H1 (cell line): Measurements from ENCODE around the gene PRSS53.
"Not testable (repeated sequence)": the region's sequence is repeated elsewhere in the genome, so short reads cannot be mapped to it uniquely, and the experiment has no call there.

ENCODE experiments used
- CEBPB ChIP-seq: IDR thresholded peaks from 2 replicates; pipeline ENCODE4 v1.6.1; 2012; ENCODE audit warnings: low read depth, low read length
- CHD2 ChIP-seq: IDR thresholded peaks from 2 replicates; pipeline ENCODE4 v1.6.1; 2012; ENCODE audit warnings: low read length, improper control_type of control experiment
- CTCF ChIP-seq, 3 experiments: IDR thresholded peaks; 1 replicate in 2 of 3; 2 replicates in 1 of 3; pipeline versions ENCODE4 v1.5.1 to v1.6.1; 2011; ENCODE audit warnings: low read length in 3 of 3, mild to moderate bottlenecking in 3 of 3, inconsistent platforms in 2 of 3, low read depth in 1 of 3, moderate library complexity in 1 of 3; ENCODE audit not compliant: insufficient read depth in 1 of 3; ENCODE audit errors: control extremely low read depth in 1 of 3
- EZH2 ChIP-seq: fragments of 200-600 bp; sonication (generic); IDR thresholded peaks from 2 replicates; pipeline ENCODE4 v1.7.1; 2012; ENCODE audit warnings: low read depth, mild to moderate bottlenecking, moderate library complexity, low read length, inconsistent platforms; ENCODE audit not compliant: severe bottlenecking
- NRF1 ChIP-seq: IDR thresholded peaks from 2 replicates; pipeline ENCODE4 v1.6.1; 2011; ENCODE audit warnings: mild to moderate bottlenecking, low read depth, low read length, improper control_type of control experiment
- PHF8 ChIP-seq: fragments of 200-600 bp; sonication (generic); conservative IDR thresholded peaks from 2 replicates; pipeline ENCODE4 v1.7.1; 2012; ENCODE audit warnings: low read depth, mild to moderate bottlenecking, inconsistent platforms, low read length, moderate library complexity
- POLR2A ChIP-seq, 2 experiments: IDR thresholded peaks; 1 replicate in 1 of 2; 2 replicates in 1 of 2; pipeline ENCODE4 v1.6.1; 2011; ENCODE audit warnings: low read depth in 2 of 2, low read length in 2 of 2, mild to moderate bottlenecking in 2 of 2; ENCODE audit errors: control extremely low read depth in 1 of 2
- RNF2 ChIP-seq: fragments of 200-900, 300-1000 bp; sonication (generic); IDR thresholded peaks from 2 replicates; pipeline ENCODE4 v1.7.1; 2016; ENCODE audit warnings: borderline replicate concordance, low read depth, mild to moderate bottlenecking, antibody characterized with exemption, low read length; ENCODE audit not compliant: poor library complexity, severe bottlenecking; ENCODE audit errors: missing control alignments
- TAF1 ChIP-seq: IDR thresholded peaks from 2 replicates; pipeline ENCODE4 v1.6.1; 2011; ENCODE audit warnings: mild to moderate bottlenecking, low read depth, low read length
- USF2 ChIP-seq: IDR thresholded peaks from 2 replicates; pipeline ENCODE4 v1.6.1; 2011; ENCODE audit warnings: low read length, improper control_type of control experiment
- ZNF274 ChIP-seq: IDR thresholded peaks from 2 replicates; pipeline ENCODE4 v1.7.0; 2012; ENCODE audit warnings: low read length, borderline replicate concordance; ENCODE audit errors: extremely low read depth

DNA sequence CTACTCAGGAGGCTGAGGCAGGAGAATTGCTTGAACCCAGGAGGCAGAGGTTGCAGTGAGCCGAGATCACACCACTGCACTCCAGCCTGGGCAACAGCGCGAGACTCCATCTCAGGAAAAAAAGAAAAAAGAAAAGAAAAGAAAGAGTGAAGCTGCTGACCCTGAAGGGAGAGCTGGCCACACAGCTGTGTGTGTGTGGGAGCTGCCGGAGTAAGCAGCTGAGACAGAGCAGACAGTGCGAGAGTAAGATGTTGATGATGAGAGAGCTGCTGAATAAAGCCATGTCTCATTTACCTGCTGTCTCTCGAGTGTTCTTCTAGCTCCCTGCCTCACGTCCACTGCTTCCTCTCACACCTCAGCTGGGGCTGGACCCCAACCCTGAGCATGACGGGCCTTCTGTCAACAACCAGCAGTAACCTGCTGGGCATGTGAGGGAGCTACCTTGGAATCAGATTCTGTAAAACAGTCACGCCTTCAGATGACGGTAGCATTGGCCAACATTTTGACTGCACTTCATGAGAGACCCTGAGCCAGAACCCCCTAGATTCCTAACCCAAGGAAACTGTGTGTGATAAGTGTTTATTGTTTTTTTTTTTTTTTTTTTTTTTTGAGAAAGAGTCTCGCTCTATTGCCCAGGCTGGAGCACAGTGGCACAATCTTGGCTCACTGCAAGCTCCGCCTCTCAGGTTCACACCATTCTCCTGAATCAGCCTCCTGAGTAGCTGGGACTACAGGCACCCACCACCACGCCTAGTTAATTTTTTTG is 12.3 kb upstream of the PRSS53 start:
- TF ChIP-seq CEBPB; CTCF (IDR thresholded peaks at IDR 0.05; ENCODE audit: control extremely low read depth in 1 of 3, insufficient read depth in 1 of 3, low read depth in 1 of 3, low read length in 3 of 3); USF2; RNF2; ZNF274; PHF8; NRF1; EZH2; POLR2A (IDR thresholded peaks at IDR 0.05; ENCODE audit: control extremely low read depth in 1 of 2, low read depth in 2 of 2, low read length in 2 of 2); TAF1; CHD2: not testable (repeated sequence)
